GM12878 (cell line): ENCODE data around the gene FOXP3. TPM values are rescaled to one million over a fixed set of nuclear protein-coding genes. Genes with fewer than 3 reads are reported as not detected.

Experiments used
- ATAC-seq: fragments of 200-7000 bp; cut with Tn5 transposase; 3 replicates; pipeline ENCODE4 v1.9.1; 2020; ENCODE audit warnings: mild to moderate bottlenecking, moderate library complexity
- BruUV-seq: library from RNA; stranded (reverse); fragments of 400-500 nt; replicated peaks from 2 replicates; lab custom pipeline; 2021; lab: Mats Ljungman, UMichigan
- CTCF ChIA-PET: fragments of 300-600 bp; sonication (Branson Sonifier 250); formaldehyde crosslinking; extraction: SDS; loops from one replicate; lab custom pipeline; 2021; ENCODE audit warnings: inconsistent platforms; lab: Yijun Ruan, JAX
- POLR2A ChIA-PET: fragments of 350-600 bp; formaldehyde crosslinking; extraction: SDS; loops from one replicate; lab custom pipeline; 2021; ENCODE audit warnings: inconsistent platforms; lab: Charles Lee
- RAD21 ChIA-PET: fragments of 300-600 bp; sonication (Branson Sonifier 250); formaldehyde crosslinking; loops from one replicate; lab custom pipeline; 2023; ENCODE audit warnings: antibody characterized with exemption; ENCODE audit not compliant: unreplicated experiment; lab: Charles Lee
- SMC1A ChIA-PET: fragments of 300-600 bp; sonication (Branson Sonifier 250); formaldehyde crosslinking; loops from one replicate; lab custom pipeline; 2023; ENCODE audit not compliant: unreplicated experiment, uncharacterized antibody; lab: Charles Lee
- DNase-seq: peaks from one replicate; pipeline ENCODE4 v3.0.0-alpha.2; 2011; ENCODE audit warnings: low read depth, low spot score
- FAIRE-seq: peaks from 3 replicates; lab custom pipeline; 2011; peaks lifted over from hg19 to GRCh38; lab: Jason Lieb, UNC
- H2AFZ ChIP-seq: 2 replicates; pipeline ENCODE4 v1.6.0; 2011; ENCODE audit warnings: low read depth, low read length, control low read depth; ENCODE audit not compliant: control insufficient read depth
- H3K27ac ChIP-seq: 2 replicates; pipeline ENCODE4 v1.5.1; 2011; ENCODE audit warnings: control low read depth; ENCODE audit not compliant: control insufficient read depth, insufficient read depth
- H3K27me3 ChIP-seq, 2 experiments: replicated peaks in 1 of 2; 2 replicates each; pipeline versions ENCODE4 v1.6.0 to v1.6.1; 2011; ENCODE audit warnings: low read length in 1 of 2; ENCODE audit not compliant: control insufficient read depth in 2 of 2, insufficient read depth in 2 of 2
- H3K36me3 ChIP-seq, 2 experiments: 2 replicates each; pipeline ENCODE4 v1.5.1; 2011; ENCODE audit warnings: low read length in 1 of 2; ENCODE audit not compliant: control insufficient read depth in 2 of 2, insufficient read depth in 2 of 2
- H3K4me1 ChIP-seq: 2 replicates; pipeline ENCODE4 v1.6.1; 2011; ENCODE audit warnings: mild to moderate bottlenecking, low read length, moderate library complexity, mixed read lengths; ENCODE audit not compliant: control insufficient read depth, insufficient read depth
- H3K4me2 ChIP-seq: 2 replicates; pipeline ENCODE4 v1.6.0; 2011; ENCODE audit warnings: control low read depth; ENCODE audit not compliant: control insufficient read depth, insufficient read depth
- H3K4me3 ChIP-seq: fragments of 200-600 bp; sonication (generic); 2 replicates; pipeline ENCODE4 v1.5.1; 2016
- H3K79me2 ChIP-seq: 2 replicates; pipeline ENCODE4 v1.6.0; 2011; ENCODE audit warnings: low read length; ENCODE audit not compliant: control insufficient read depth, insufficient read depth
- H3K9ac ChIP-seq: 2 replicates; pipeline ENCODE4 v1.8.0; 2011; ENCODE audit warnings: low read length, control low read depth, mixed read lengths; ENCODE audit not compliant: control insufficient read depth, insufficient read depth
- H3K9me3 ChIP-seq: replicated peaks from 3 replicates; pipeline ENCODE4 v1.5.1; 2011; ENCODE audit warnings: mild to moderate bottlenecking, low read length; ENCODE audit not compliant: control insufficient read depth, insufficient read depth
- H4K20me1 ChIP-seq: 2 replicates; pipeline ENCODE4 v1.6.0; 2011; ENCODE audit not compliant: control insufficient read depth, insufficient read depth
- BRCA1 ChIP-seq: IDR thresholded peaks from 2 replicates; pipeline ENCODE4 v1.6.1; 2011; ENCODE audit warnings: low read depth, low read length, improper control_type of control experiment
- FOXK2 ChIP-seq: fragments of 450-650 bp; IDR thresholded peaks from 2 replicates; pipeline ENCODE4 v1.6.1; 2017; ENCODE audit warnings: mild to moderate bottlenecking, moderate library complexity
- SMAD5 ChIP-seq: IDR thresholded peaks from 2 replicates; pipeline ENCODE4 v1.6.1; 2016; ENCODE audit warnings: antibody characterized with exemption, low read depth
- WGBS: methylation state at CpG from one replicate; pipeline ENCODE4 v1.1.6; 2016; ENCODE audit warnings: low lambda C conversion rate; ENCODE audit not compliant: insufficient replicate concordance, insufficient coverage; ENCODE audit errors: missing lambda C conversion rate; 5-methylcytosine and 5-hydroxymethylcytosine counted together
- in situ Hi-C: fragments of 300-500 bp; cut with MboI; formaldehyde crosslinking; loops from 9 replicates; pipeline ENCODE4 v1.14.3; 2018; ENCODE audit warnings: mixed read lengths
- intact Hi-C: fragments of 100-400 bp; cut with micrococcal nuclease; formaldehyde crosslinking; loops from one replicate; pipeline ENCODE4 v1.14.2; 2022; ENCODE audit not compliant: unreplicated experiment
- polyA plus RNA-seq, 11 experiments: library from polyadenylated mRNA; depleted of rRNA in 4 of 11; unstranded in 6 of 11; stranded (reverse) in 5 of 11; fragments of >200 nt; fragmentation: Nextera tagmentation in 4 of 11; fragmentation: Illumina TruSeq in 1 of 11; extraction: Ambion mirVana in 4 of 11; extraction: Trizol in 1 of 11; gene quantifications; 1 replicate in 1 of 11; 2 replicates in 10 of 11; pipeline versions ENCODE4 v1.2.1 to v1.2.3, GENCODE V29; 2011 to 2016; ENCODE audit warnings: inconsistent platforms in 2 of 11, missing spikeins in 2 of 11, low read depth in 1 of 11
- total RNA-seq, 4 experiments: library from RNA; depleted of rRNA in 3 of 4; stranded (reverse); fragments of >200 nt in 3 of 4; fragmentation: Illumina TruSeq in 1 of 4; extraction: Trizol in 1 of 4; gene quantifications; 2 replicates each; pipeline versions ENCODE4 v1.2.1 to v1.2.3, GENCODE V29; 2013 to 2021
- TF ChIP-seq, protein P1 (sequence below): fragments of 450-650 bp; IDR thresholded peaks from 2 replicates; pipeline ENCODE4 v1.6.1; 2017; ENCODE audit warnings: mild to moderate bottlenecking, low read depth, inconsistent platforms; ENCODE audit not compliant: poor library complexity, severe bottlenecking
- TF ChIP-seq, protein P2 (sequence below): fragments of 450-650 bp; IDR thresholded peaks from 2 replicates; pipeline ENCODE4 v1.6.1; 2017; ENCODE audit warnings: mild to moderate bottlenecking
- TF ChIP-seq, protein P3 (sequence below): fragments of 450-650 bp; IDR thresholded peaks from 2 replicates; pipeline ENCODE4 v1.6.1; 2016; ENCODE audit warnings: mild to moderate bottlenecking
- TF ChIP-seq, protein P4 (sequence below): fragments of 450-650 bp; IDR thresholded peaks from 2 replicates; pipeline ENCODE4 v1.6.1; 2017; ENCODE audit warnings: borderline replicate concordance
- TF ChIP-seq, protein P5 (sequence below): fragments of 450-650 bp; IDR thresholded peaks from 2 replicates; pipeline ENCODE4 v1.6.1; 2018; ENCODE audit warnings: mild to moderate bottlenecking, low read depth, moderate library complexity; ENCODE audit not compliant: partially characterized antibody

The FOXP3 gene
- total and polyA plus RNA-seq, 10 of the 15 experiments (the other 5 are each of a cell fraction or from before 2014, with no cell fraction given): 0.02 to 0.21 (median 0.08) TPM; not detected in 3

DNA sequence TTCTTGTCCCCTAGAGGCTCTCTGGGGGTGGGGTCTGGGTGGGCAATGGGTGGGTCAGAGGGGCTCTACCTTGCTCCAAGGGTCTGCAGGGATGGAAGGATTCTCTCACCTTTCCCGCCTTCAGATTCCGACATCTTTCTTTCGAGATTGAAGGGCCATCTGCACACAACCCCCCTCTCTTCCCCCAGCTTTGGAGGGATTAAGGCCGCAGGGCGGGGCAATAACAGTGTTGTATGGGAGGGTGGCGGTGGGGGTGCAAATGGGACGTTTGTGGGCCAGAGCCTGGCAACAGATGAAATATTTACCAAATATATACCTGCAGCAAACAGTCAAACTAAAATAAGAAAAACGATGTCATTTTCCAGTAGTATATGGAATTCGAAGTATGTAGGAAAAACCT is 31.3 kb downstream of the FOXP3 start, which contains the start of gene CACNA1F:
Gene CACNA1F, minus strand, starts transcription at position 165 of the 400 bp plus-strand sequence. Its CDS starts 31 bp downstream, at position 134.
- ChIA-PET POLR2A (no interaction called here), SMC1A (no interaction called here), CTCF (interaction anchor here (0.6 kb wide), 1 partner anchor 89 kb away, joined by 3 read pairs; no protein-coding TSS in a partner anchor), RAD21 (no interaction called here)
- Histone ChIP-seq H3K27ac (no peak within 1 kb of the TSS), H3K9ac (no peak within 1 kb of the TSS), H3K27me3 (no peaks in the 10 kb centered on the region), H3K36me3 (no peaks in the 10 kb centered on the region), H3K9me3 (no peaks in the 10 kb centered on the region; the same call in 2 of the 3 replicates), H3K4me1 (peaks cover 5% of the 10 kb centered on the region), H3K4me2 (no peak within 1 kb of the TSS), H3K79me2 (peaks cover 3% of the 10 kb centered on the region; the same call in 1 of the 2 replicates), H3K4me3 (no peak within 1 kb of the TSS), H4K20me1 (no peaks in the 10 kb centered on the region), H2AFZ (no peak within 1 kb of the TSS)
- intact Hi-C loops (no loop called here), in situ Hi-C loops (no loop called here)
- BruUV-seq: no TSS peak
- ATAC-seq (no peak), DNase-seq (no peak), FAIRE-seq (no peak)
- WGBS: 71% methylated on average over 9 of the region's 9 CpGs
- TF ChIP-seq BRCA1 (no peak), FOXK2 (no peak), SMAD5 (no peak)
- TF ChIP-seq, protein P1, sequence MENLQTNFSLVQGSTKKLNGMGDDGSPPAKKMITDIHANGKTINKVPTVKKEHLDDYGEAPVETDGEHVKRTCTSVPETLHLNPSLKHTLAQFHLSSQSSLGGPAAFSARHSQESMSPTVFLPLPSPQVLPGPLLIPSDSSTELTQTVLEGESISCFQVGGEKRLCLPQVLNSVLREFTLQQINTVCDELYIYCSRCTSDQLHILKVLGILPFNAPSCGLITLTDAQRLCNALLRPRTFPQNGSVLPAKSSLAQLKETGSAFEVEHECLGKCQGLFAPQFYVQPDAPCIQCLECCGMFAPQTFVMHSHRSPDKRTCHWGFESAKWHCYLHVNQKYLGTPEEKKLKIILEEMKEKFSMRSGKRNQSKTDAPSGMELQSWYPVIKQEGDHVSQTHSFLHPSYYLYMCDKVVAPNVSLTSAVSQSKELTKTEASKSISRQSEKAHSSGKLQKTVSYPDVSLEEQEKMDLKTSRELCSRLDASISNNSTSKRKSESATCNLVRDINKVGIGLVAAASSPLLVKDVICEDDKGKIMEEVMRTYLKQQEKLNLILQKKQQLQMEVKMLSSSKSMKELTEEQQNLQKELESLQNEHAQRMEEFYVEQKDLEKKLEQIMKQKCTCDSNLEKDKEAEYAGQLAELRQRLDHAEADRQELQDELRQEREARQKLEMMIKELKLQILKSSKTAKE: no peak
- TF ChIP-seq, protein P2, sequence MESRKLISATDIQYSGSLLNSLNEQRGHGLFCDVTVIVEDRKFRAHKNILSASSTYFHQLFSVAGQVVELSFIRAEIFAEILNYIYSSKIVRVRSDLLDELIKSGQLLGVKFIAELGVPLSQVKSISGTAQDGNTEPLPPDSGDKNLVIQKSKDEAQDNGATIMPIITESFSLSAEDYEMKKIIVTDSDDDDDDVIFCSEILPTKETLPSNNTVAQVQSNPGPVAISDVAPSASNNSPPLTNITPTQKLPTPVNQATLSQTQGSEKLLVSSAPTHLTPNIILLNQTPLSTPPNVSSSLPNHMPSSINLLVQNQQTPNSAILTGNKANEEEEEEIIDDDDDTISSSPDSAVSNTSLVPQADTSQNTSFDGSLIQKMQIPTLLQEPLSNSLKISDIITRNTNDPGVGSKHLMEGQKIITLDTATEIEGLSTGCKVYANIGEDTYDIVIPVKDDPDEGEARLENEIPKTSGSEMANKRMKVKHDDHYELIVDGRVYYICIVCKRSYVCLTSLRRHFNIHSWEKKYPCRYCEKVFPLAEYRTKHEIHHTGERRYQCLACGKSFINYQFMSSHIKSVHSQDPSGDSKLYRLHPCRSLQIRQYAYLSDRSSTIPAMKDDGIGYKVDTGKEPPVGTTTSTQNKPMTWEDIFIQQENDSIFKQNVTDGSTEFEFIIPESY: no peak
- TF ChIP-seq, protein P3, sequence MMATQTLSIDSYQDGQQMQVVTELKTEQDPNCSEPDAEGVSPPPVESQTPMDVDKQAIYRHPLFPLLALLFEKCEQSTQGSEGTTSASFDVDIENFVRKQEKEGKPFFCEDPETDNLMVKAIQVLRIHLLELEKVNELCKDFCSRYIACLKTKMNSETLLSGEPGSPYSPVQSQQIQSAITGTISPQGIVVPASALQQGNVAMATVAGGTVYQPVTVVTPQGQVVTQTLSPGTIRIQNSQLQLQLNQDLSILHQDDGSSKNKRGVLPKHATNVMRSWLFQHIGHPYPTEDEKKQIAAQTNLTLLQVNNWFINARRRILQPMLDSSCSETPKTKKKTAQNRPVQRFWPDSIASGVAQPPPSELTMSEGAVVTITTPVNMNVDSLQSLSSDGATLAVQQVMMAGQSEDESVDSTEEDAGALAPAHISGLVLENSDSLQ: no peak
- TF ChIP-seq, protein P4, sequence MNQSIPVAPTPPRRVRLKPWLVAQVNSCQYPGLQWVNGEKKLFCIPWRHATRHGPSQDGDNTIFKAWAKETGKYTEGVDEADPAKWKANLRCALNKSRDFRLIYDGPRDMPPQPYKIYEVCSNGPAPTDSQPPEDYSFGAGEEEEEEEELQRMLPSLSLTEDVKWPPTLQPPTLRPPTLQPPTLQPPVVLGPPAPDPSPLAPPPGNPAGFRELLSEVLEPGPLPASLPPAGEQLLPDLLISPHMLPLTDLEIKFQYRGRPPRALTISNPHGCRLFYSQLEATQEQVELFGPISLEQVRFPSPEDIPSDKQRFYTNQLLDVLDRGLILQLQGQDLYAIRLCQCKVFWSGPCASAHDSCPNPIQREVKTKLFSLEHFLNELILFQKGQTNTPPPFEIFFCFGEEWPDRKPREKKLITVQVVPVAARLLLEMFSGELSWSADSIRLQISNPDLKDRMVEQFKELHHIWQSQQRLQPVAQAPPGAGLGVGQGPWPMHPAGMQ: no peak
- TF ChIP-seq, protein P5, sequence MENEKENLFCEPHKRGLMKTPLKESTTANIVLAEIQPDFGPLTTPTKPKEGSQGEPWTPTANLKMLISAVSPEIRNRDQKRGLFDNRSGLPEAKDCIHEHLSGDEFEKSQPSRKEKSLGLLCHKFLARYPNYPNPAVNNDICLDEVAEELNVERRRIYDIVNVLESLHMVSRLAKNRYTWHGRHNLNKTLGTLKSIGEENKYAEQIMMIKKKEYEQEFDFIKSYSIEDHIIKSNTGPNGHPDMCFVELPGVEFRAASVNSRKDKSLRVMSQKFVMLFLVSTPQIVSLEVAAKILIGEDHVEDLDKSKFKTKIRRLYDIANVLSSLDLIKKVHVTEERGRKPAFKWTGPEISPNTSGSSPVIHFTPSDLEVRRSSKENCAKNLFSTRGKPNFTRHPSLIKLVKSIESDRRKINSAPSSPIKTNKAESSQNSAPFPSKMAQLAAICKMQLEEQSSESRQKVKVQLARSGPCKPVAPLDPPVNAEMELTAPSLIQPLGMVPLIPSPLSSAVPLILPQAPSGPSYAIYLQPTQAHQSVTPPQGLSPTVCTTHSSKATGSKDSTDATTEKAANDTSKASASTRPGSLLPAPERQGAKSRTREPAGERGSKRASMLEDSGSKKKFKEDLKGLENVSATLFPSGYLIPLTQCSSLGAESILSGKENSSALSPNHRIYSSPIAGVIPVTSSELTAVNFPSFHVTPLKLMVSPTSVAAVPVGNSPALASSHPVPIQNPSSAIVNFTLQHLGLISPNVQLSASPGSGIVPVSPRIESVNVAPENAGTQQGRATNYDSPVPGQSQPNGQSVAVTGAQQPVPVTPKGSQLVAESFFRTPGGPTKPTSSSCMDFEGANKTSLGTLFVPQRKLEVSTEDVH: no peak
